ENCODE results near the gene JAG2.

GRCh38 chr14:105096206-105096875 lies 72.2 kb downstream of the JAG2 start:
- TF ChIP-seq GATA3 (IDR thresholded peaks at IDR 0.05; ENCODE audit: low read depth, low read length) (no peak), GATA2 (IDR thresholded peaks at IDR 0.05; ENCODE audit: low read depth, low read length) (no peak)
